PC-9 (cell line): Measurements from ENCODE around the gene DAP3. TPM values are rescaled to one million over a fixed set of nuclear protein-coding genes. Genes with fewer than 3 reads are reported as not detected.

Source experiments
- BruUV-seq: library from RNA; stranded (reverse); fragments of 400-500 nt; replicated peaks from 2 replicates; lab custom pipeline; 2021; lab: Mats Ljungman, UMichigan
- CTCF ChIA-PET: fragments of 300-600 bp; sonication (Branson Sonifier 250); formaldehyde crosslinking; loops from one replicate; lab custom pipeline; 2022; ENCODE audit warnings: antibody characterized with exemption; lab: Charles Lee
- POLR2A ChIA-PET: fragments of 300-600 bp; sonication (Branson Sonifier 250); formaldehyde crosslinking; loops from one replicate; lab custom pipeline; 2022; ENCODE audit warnings: antibody characterized with exemption; ENCODE audit not compliant: unreplicated experiment; lab: Charles Lee
- DNase-seq, 2 experiments: peaks; one replicate each; pipeline versions ENCODE4 v3.0.0 to v3.0.0-alpha.2; 2015 to 2022; ENCODE audit warnings: mixed read lengths in 1 of 2
- H2AFZ ChIP-seq: fragments of 200-600 bp; sonication (generic); 2 replicates; pipeline ENCODE4 v1.8.1; 2017; ENCODE audit warnings: antibody characterized with exemption
- H3F3A ChIP-seq: fragments of 200-600 bp; sonication (generic); 2 replicates; pipeline ENCODE4 v1.8.1; 2017; ENCODE audit warnings: antibody characterized with exemption, mild to moderate bottlenecking, low read depth; ENCODE audit not compliant: insufficient read depth
- H3K27ac ChIP-seq: fragments of 200-600 bp; sonication (generic); 2 replicates; pipeline ENCODE4 v1.6.1; 2016; ENCODE audit warnings: mixed run types
- H3K27me3 ChIP-seq: fragments of 200-600 bp; sonication (generic); 2 replicates; pipeline ENCODE4 v1.6.1; 2016; ENCODE audit warnings: low read depth, mixed run types; ENCODE audit not compliant: insufficient read depth
- H3K36me3 ChIP-seq: fragments of 200-600 bp; sonication (generic); 2 replicates; pipeline ENCODE4 v1.6.1; 2016; ENCODE audit warnings: low read depth, mixed run types
- H3K4me1 ChIP-seq: fragments of 200-600 bp; sonication (generic); replicated peaks from 2 replicates; pipeline ENCODE4 v1.6.1; 2016; ENCODE audit warnings: mixed run types; ENCODE audit not compliant: insufficient read depth
- H3K4me2 ChIP-seq: fragments of 200-600 bp; sonication (generic); 2 replicates; pipeline ENCODE4 v1.6.1; 2017; ENCODE audit warnings: mixed run types
- H3K4me3 ChIP-seq: fragments of 200-600 bp; sonication (generic); 2 replicates; pipeline ENCODE4 v1.6.1; 2016; ENCODE audit warnings: mixed run types
- H3K79me2 ChIP-seq: fragments of 200-600 bp; sonication (generic); 2 replicates; pipeline ENCODE4 v1.6.1; 2017; ENCODE audit warnings: low read depth, mixed run types
- H3K9me2 ChIP-seq: fragments of 200-600 bp; sonication (generic); 2 replicates; pipeline ENCODE4 v1.8.1; 2017; ENCODE audit warnings: mild to moderate bottlenecking; ENCODE audit not compliant: insufficient read depth
- H3K9me3 ChIP-seq: fragments of 200-600 bp; sonication (generic); 2 replicates; pipeline ENCODE4 v1.8.1; 2016; ENCODE audit warnings: low read depth; ENCODE audit not compliant: insufficient read depth
- H4K20me1 ChIP-seq: fragments of 200-600 bp; sonication (generic); 2 replicates; pipeline ENCODE4 v1.8.1; 2017; ENCODE audit not compliant: insufficient read depth
- EZH2 ChIP-seq: fragments of 200-600 bp; sonication (generic); IDR thresholded peaks from 2 replicates; pipeline ENCODE4 v1.8.0; 2017; ENCODE audit warnings: antibody characterized with exemption, low read depth
- intact Hi-C: fragments of 100-400 bp; cut with micrococcal nuclease; formaldehyde crosslinking; loops from one replicate; pipeline ENCODE4 v1.10.0; 2022; ENCODE audit not compliant: unreplicated experiment
- total RNA-seq: library from RNA; stranded (reverse); gene quantifications from 2 replicates; pipeline ENCODE4 v1.2.3, GENCODE V29; 2021
- TF ChIP-seq, protein P1 (sequence below): fragments of 200-600 bp; sonication (generic); conservative IDR thresholded peaks from 2 replicates; pipeline ENCODE4 v1.6.1; 2017; ENCODE audit warnings: mixed run types, antibody characterized with exemption, mild to moderate bottlenecking, moderate library complexity

The DAP3 gene
- total RNA-seq, 1 experiment from 2014 or later, result 111 TPM

DNA sequence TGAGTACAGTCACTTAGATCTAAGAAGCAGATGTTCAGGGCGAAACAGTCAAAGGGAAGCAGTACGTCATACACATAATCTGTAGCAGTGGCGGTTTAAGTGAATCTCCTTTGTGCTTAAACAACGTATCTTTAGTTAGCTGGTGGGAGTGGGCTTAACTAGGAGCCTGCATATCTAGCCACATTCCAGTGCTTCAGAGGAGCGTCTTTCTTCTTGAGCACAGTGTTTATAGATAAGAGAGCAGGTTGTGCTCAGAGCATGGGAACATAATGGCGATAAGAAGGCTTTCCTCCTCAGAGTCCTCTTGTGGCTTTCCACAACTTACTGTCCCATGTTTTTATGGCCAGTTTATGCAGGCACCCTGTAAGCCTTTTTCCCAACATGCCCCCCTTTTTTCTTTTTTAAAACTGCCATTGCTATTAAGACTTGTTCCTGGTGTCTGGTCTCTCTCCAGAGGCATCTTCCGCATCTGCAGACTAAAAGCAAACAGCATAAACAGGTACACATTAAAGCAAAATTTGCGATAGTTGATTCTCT, 3.2 kb downstream of the DAP3 start:
- H3K4me1 ChIP-seq, result peaks cover 11% of the 10 kb centered on the region
- no peak overlapping the region for H3K4me3 ChIP-seq
- intact Hi-C loops, result no loop called here
- peaks cover 93% of the 10 kb centered on the region for H3K79me2 ChIP-seq
- DNase-seq, result no peak
- peaks cover 8% of the 10 kb centered on the region; the same call in 1 of the 2 replicates for H3K9me3 ChIP-seq
- H4K20me1 ChIP-seq, result peaks cover 23% of the 10 kb centered on the region
- H3K27ac ChIP-seq, result no peak overlapping the region
- TF ChIP-seq, protein P1, sequence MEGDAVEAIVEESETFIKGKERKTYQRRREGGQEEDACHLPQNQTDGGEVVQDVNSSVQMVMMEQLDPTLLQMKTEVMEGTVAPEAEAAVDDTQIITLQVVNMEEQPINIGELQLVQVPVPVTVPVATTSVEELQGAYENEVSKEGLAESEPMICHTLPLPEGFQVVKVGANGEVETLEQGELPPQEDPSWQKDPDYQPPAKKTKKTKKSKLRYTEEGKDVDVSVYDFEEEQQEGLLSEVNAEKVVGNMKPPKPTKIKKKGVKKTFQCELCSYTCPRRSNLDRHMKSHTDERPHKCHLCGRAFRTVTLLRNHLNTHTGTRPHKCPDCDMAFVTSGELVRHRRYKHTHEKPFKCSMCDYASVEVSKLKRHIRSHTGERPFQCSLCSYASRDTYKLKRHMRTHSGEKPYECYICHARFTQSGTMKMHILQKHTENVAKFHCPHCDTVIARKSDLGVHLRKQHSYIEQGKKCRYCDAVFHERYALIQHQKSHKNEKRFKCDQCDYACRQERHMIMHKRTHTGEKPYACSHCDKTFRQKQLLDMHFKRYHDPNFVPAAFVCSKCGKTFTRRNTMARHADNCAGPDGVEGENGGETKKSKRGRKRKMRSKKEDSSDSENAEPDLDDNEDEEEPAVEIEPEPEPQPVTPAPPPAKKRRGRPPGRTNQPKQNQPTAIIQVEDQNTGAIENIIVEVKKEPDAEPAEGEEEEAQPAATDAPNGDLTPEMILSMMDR, result no peak
- TF ChIP-seq EZH2, result no peak
- H2AFZ ChIP-seq, result no peak overlapping the region
- no TSS peak for BruUV-seq
- peaks cover 17% of the 10 kb centered on the region for H3F3A ChIP-seq
- ChIA-PET POLR2A (no interaction called here), CTCF (no interaction called here)
- no peak overlapping the region for H3K4me2 ChIP-seq
- H3K9me2 ChIP-seq, result no peaks in the 10 kb centered on the region
- peaks cover 25% of the 10 kb centered on the region for H3K36me3 ChIP-seq
- H3K27me3 ChIP-seq, result no peaks in the 10 kb centered on the region

- Histone ChIP-seq H3F3A (peaks cover 25% of the 10 kb centered on the region), H3K79me2 (peaks cover 100% of the 10 kb centered on the region), H3K4me2 (no peak overlapping the region), H3K27ac (no peak overlapping the region), H3K4me3 (no peak overlapping the region), H2AFZ (no peak overlapping the region), H3K36me3 (peaks cover 28% of the 10 kb centered on the region), H3K9me2 (no peaks in the 10 kb centered on the region), H3K4me1 (peaks cover 11% of the 10 kb centered on the region), H3K9me3 (peaks cover 8% of the 10 kb centered on the region; the same call in 1 of the 2 replicates), H3K27me3 (no peaks in the 10 kb centered on the region), H4K20me1 (peaks cover 33% of the 10 kb centered on the region)
- no TSS peak for BruUV-seq
- no peak for DNase-seq
- ChIA-PET CTCF (no interaction called here), POLR2A (no interaction called here)
- no peak for TF ChIP-seq EZH2
- TF ChIP-seq, protein P1, result no peak
- intact Hi-C loops, result no loop called here
These were observed 5.3 kb downstream of the DAP3 start for GRCh38 chr1:155694167-155694566.

DNA sequence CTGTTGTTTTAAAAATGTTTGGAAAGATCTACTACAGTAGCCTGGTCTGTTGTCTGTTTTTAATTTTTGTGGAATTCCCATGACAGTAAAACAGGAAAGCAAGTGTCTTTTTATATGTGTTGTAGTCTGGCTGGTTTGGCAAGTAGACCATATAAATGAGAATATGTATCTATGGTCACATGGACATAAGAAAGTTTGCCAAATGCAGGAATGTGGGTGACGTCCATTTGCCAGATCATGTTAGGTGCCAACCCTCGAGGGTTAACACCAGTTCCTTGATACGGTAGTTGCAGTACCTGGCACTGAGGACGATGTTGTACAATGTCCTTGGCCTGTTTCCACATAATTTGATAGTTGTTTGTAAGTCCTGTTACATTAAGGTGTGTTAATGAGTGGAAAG, 6.2 kb downstream of the DAP3 start:
- POLR2A ChIA-PET, result no interaction called here
- peaks cover 11% of the 10 kb centered on the region for H3K4me1 ChIP-seq
- H2AFZ ChIP-seq, result no peak overlapping the region
- TF ChIP-seq, protein P1, result no peak
- TF ChIP-seq EZH2, result no peak
- BruUV-seq, result no TSS peak
- peaks cover 40% of the 10 kb centered on the region for H4K20me1 ChIP-seq
- DNase-seq, result no peak
- H3K27ac ChIP-seq, result 0 out of 2 replicates have a peak overlapping the region, but pooled peaks have one; percentile 8
- H3K9me3 ChIP-seq, result peaks cover 8% of the 10 kb centered on the region; the same call in 1 of the 2 replicates
- CTCF ChIA-PET, result no interaction called here
- no peaks in the 10 kb centered on the region for H3K9me2 ChIP-seq
- H3K36me3 ChIP-seq, result peaks cover 28% of the 10 kb centered on the region
- H3K4me3 ChIP-seq, result no peak overlapping the region
- intact Hi-C loops, result no loop called here
- no peaks in the 10 kb centered on the region for H3K27me3 ChIP-seq
- H3K4me2 ChIP-seq, result no peak overlapping the region
- H3F3A ChIP-seq, result peaks cover 29% of the 10 kb centered on the region; the same call in 1 of the 2 replicates
- peaks cover 100% of the 10 kb centered on the region for H3K79me2 ChIP-seq
